Neural cell (in vitro differentiated cells): ENCODE results near the gene SLC18A3.

Source experiments
- CTCF ChIP-seq: fragments of 450-650 bp; IDR thresholded peaks from 2 replicates; pipeline ENCODE4 v1.5.1; 2014; ENCODE audit warnings: antibody characterized with exemption, mild to moderate bottlenecking, moderate library complexity; ENCODE audit not compliant: poor library complexity, severe bottlenecking
- POLR2AphosphoS5 ChIP-seq: IDR thresholded peaks from 2 replicates; pipeline ENCODE4 v1.6.1; 2012

- TF ChIP-seq CTCF (no peak), POLR2AphosphoS5 (no peak)
These were observed 5.6 kb downstream of the SLC18A3 start for GRCh38 chr10:49615721-49616120.
